HG03159 (cell line): ENCODE data around the gene MTERF4.

Experiments used
- ATAC-seq: cut with Tn5 transposase; IDR thresholded peaks from one replicate; pipeline ENCODE4 v1.9.1; 2021; ENCODE audit warnings: mild to moderate bottlenecking, moderate library complexity; ENCODE audit not compliant: unreplicated experiment

The MTERF4 gene

DNA sequence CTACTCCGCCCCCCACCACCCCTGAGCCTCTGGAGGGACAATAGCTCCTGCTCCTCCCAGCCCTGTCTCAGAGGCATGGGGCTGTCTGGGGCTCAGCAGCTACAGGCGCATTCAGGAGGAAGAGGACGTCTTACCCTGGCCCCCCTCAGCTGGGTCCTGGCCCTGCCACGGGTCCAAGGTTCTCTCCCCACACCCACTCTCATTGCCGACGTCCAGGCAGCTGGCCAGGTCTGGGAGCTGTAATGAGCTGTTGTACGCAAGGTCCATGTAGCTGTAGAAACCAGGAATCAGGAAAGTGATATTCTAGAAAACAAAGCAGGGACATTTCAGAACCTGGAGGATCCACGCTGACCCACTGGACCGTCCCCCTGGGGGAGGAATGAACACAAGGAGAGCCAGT lies 33.6 kb upstream of the MTERF4 start:
- no peak for ATAC-seq

DNA sequence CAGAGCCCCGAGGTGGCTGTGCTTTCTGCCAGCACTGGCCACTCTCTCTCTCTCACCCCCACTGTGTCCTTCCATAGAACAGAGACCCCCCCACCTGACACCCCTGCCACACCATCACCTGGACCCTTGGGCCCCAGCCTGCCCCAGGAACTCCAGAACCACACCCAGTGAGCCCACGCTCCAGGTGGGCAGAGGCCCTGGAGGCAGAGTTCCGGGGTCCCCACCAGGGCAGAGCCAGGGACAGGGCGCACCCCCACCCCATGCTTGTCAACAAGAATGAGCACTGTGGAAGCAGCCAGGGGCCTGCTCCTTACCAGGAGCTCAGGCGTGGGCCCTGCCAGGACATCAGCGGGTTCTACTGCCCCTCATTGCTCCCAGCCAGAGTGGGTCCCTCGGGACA lies 32.6 kb upstream of the MTERF4 start:
- ATAC-seq: no peak

- ATAC-seq: no peak
Observed at GRCh38 chr2:241133436-241133820, 31.3 kb upstream of the MTERF4 start.

DNA sequence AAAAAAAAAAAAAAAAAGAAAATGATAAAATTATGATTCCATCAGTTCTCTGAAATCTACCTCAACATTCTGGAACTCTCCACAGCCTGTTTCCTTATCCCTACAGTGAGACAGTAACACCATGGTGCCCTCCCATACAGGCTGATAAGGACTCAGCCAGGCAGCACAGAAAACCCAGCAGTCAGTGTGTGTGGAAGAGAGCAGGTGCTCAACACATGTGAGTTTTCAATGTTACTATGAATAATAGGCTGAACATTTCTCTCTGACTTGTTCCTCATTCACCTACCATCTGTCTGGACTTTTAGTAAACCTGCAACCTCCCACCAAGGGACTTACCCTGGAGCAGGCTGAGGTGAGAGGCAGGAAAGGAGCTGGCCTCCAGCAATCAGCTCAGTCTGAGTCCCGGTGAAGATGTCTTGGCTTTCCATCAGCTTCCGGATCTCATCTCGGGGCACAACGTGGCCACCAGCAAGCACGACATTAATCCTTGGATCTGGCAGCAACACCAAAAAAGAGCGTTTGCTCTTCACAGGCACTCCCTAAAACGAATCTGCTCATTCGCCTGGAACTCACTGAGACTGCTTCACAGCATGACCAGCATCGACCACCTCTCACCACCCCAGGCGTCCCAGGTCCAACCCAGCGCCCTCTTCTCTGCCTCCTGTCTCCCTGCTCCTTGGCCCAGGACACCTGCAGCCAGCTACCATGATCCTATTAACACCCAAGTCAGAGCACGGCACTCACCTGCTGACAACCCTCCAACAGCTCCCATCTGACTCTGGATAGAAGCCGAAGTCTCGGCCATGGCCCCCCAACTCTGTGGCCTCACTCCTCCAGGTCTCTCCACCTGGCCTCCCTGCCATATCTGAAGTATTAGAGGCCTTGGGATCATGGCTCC lies 30.7 kb upstream of the MTERF4 start:
- ATAC-seq: no peak

GRCh38 chr2:241131531-241131930 lies 29.4 kb upstream of the MTERF4 start:
- no peak for ATAC-seq

- no peak for ATAC-seq
Observed at GRCh38 chr2:241130316-241130715, 28.2 kb upstream of the MTERF4 start.

DNA sequence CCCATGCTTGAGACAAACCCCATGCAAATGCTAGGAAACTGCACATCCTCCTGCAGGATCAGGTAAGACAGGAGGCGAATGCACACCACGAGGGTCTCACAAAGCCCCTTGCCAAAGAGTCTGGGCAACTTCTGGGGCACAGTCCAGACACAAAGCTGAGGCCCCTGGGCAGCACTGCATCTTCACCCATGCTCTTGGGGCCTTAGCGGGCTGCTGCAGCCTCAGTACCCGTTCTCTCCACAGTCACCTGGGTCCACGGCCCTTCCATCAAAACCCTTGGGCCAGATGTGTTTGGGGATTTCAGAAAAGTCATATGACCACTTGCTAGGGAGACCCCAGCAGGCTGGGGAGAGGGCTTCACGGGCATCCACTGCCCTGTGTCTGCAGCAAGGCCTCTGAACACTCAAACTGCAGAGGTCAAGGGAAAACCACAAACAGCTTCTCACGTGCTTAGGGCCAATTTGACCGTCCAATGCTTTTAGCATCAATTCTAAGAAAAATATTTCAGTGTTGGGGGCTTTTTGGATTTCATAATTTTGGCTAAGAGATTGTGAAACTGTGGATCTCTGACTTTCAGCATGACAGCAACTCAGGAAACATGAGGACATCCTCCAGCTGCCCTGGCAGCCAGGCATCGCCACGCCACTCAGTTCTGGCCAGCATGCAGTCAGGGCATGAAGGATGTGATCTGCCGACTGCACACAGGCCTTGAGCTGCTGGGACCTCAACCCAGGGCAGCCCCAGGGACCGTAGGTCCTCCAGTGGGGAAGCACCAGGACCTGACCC lies 27.2 kb upstream of the MTERF4 start:
- no peak for ATAC-seq

- no peak for ATAC-seq
Observed at GRCh38 chr2:241128266-241128665, 26.2 kb upstream of the MTERF4 start.

GRCh38 chr2:241126771-241127202 lies 24.7 kb upstream of the MTERF4 start:
- no peak for ATAC-seq

DNA sequence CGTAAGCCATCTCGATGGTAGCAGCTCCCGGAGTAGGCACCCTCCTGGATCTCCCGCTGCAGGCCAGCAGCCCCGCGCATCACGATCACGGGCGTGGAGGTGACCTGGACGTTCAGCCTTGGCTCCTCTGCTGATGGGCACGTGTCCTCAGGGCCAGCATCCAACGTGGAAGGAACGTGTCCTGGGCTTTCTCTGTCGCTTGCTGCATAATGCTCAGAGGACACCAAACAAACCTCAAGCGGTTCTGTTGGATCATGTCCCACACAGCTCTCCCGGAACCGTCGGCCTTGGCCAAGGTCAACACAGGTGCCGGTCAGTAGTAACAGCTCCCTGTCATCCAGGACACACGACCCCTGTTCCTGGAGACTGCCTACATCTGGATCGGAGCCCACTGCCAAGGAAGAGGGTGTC lies 24.1 kb upstream of the MTERF4 start:
- no peak for ATAC-seq

- no peak for ATAC-seq
Observed at GRCh38 chr2:241125626-241126025, 23.5 kb upstream of the MTERF4 start.

GRCh38 chr2:241123816-241124536 lies 21.9 kb upstream of the MTERF4 start:
- no peak for ATAC-seq

- ATAC-seq: no peak
Observed at GRCh38 chr2:241122376-241123002, 20.4 kb upstream of the MTERF4 start.

GRCh38 chr2:241121008-241121407 lies 18.9 kb upstream of the MTERF4 start:
- no peak for ATAC-seq

DNA sequence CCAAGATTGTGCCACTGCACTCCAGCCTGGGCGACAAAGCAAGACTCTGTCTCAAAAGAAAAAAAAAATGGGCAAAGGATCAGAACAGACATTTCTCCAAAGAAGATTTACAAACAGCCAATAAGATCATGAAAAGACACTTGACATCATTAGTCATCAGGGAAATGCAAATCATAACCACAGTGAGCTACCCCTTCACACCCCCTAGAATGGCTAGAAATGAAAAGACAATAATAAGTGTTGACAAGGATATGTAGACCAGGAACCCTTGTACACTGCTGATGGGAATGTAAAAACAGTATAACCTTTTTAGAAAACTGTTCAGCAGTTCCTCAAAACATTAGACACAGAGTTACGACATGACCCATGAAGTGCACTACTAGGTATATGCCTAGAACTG lies 18.4 kb upstream of the MTERF4 start:
- ATAC-seq: no peak

GRCh38 chr2:241118737-241119505 lies 16.8 kb upstream of the MTERF4 start:
- no peak for ATAC-seq

DNA sequence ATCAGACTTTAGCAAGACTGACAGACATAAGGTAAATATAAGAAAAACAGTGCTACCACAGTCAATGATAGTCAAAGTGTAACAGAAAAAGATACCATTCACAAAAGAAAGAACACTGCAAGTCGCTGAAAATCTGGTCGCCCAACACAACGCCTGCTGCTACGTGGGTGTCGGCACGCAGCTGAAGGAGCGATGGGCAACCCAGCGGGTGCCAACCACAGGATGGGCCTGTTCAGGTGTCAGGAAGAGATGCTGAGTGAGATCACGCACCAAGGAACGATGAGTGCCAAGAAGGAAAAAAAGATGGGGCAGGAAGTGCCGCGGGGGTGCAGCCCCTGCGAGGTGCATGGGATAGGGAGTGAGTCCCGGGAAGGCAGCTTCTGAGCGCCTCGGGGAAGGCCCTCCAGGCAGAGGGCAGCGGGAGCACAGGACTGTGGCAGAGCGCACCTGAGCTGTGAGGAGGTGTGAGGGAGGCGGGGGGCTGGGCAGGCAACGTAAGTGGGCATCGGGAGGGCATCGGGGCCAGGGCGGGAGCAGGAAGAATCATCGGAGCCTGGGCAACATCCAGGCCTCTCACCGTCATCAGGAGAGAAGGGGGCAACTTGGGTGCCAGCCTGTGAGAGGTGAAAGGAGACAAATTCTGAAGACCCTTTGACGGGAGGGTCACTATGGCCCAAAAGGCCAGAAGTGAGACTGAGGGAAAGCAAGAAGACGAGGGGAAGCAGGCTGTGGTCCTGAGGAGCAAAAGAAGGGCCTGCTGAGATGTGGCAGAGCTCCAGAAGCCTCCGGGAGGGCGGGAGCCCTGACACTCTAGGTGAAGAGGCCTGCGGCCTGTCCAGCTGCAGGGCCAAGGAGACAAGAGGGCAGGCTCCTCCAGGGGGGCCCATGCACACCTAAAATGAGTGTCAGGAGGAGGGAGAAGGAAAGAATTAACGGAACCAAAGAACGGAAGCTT lies 14.8 kb upstream of the MTERF4 start:
- ATAC-seq: no peak

GRCh38 chr2:241115361-241115760 lies 13.3 kb upstream of the MTERF4 start:
- no peak for ATAC-seq

- no peak for ATAC-seq
Observed at GRCh38 chr2:241114836-241115235, 12.7 kb upstream of the MTERF4 start.
